HepG2 (cell line): ENCODE data around the gene MTPN. TPM values are rescaled to one million over a fixed set of nuclear protein-coding genes. Genes with fewer than 3 reads are reported as not detected.
A peak's percentile ranks its signal among the peaks of the same experiment; 100 is the strongest.

Experiments
- ATAC-seq: fragments of 200-7000 bp; cut with Tn5 transposase; 3 replicates; pipeline ENCODE4 v1.9.1; 2020; ENCODE audit warnings: mild to moderate bottlenecking, moderate library complexity
- BruUV-seq: library from RNA; stranded (reverse); fragments of 400-500 nt; replicated peaks from 2 replicates; lab custom pipeline; 2021; lab: Mats Ljungman, UMichigan
- CTCF ChIA-PET: fragments of 300-600 bp; formaldehyde crosslinking; extraction: SDS; loops from one replicate; lab custom pipeline; 2021; ENCODE audit warnings: low total read pairs, inconsistent platforms, low intra/inter-chr PET ratio; lab: Yijun Ruan, JAX
- POLR2A ChIA-PET: fragments of 350-600 bp; sonication (Branson Sonifier 250); formaldehyde crosslinking; loops from one replicate; lab custom pipeline; 2020; ENCODE audit warnings: antibody characterized with exemption, inconsistent platforms; lab: Yijun Ruan, JAX
- DNase-seq: peaks from one replicate; pipeline ENCODE4 v3.0.0-alpha.2; 2015; ENCODE audit warnings: low spot score
- FAIRE-seq: peaks from 3 replicates; lab custom pipeline; 2011; peaks lifted over from hg19 to GRCh38; lab: Jason Lieb, UNC
- H2AFZ ChIP-seq: one replicate; pipeline ENCODE4 v1.6.1; 2011; ENCODE audit warnings: low read length, inconsistent platforms
- H3K27ac ChIP-seq: fragments of 300-600 bp; 3 replicates; pipeline ENCODE4 v1.8.0; 2011; ENCODE audit warnings: mixed run types, mild to moderate bottlenecking, mixed read lengths, low read length, inconsistent platforms; ENCODE audit not compliant: insufficient read depth; ENCODE audit errors: extremely low read length
- H3K27me3 ChIP-seq, 2 experiments: fragments of 200-600 bp in 1 of 2; 2 replicates in 1 of 2; 3 replicates in 1 of 2; pipeline versions ENCODE4 v1.6.0 to v1.8.0; 2011; ENCODE audit warnings: low read length in 2 of 2, mild to moderate bottlenecking in 2 of 2, moderate library complexity in 2 of 2, inconsistent platforms in 1 of 2; ENCODE audit not compliant: insufficient read depth in 2 of 2, control insufficient read depth in 1 of 2
- H3K36me3 ChIP-seq, 2 experiments: fragments of 200-600 bp in 1 of 2; replicated peaks in 1 of 2; 2 replicates in 1 of 2; 3 replicates in 1 of 2; pipeline versions ENCODE4 v1.5.1 to v1.8.0; 2011; ENCODE audit warnings: low read length in 2 of 2, inconsistent platforms in 1 of 2; ENCODE audit not compliant: insufficient read depth in 2 of 2, control insufficient read depth in 1 of 2
- H3K4me1 ChIP-seq: 2 replicates; pipeline ENCODE4 v1.5.1; 2012; ENCODE audit warnings: low read length, inconsistent platforms; ENCODE audit not compliant: insufficient read depth
- H3K4me2 ChIP-seq: 2 replicates; pipeline ENCODE4 v1.6.0; 2011; ENCODE audit warnings: low read depth, low read length, inconsistent platforms
- H3K4me3 ChIP-seq, 3 experiments: fragments of 200-600 bp in 1 of 3; sonication (generic), shearing (Covaris generic) in 1 of 3; replicated peaks in 1 of 3; 2 replicates each; pipeline ENCODE4 v1.5.1; 2011 to 2016; ENCODE audit warnings: low read length in 3 of 3, inconsistent platforms in 2 of 3, low read depth in 2 of 3, mild to moderate bottlenecking in 2 of 3, control low read depth in 1 of 3, mixed read lengths in 1 of 3; ENCODE audit not compliant: insufficient read depth in 1 of 3
- H3K79me2 ChIP-seq: one replicate; pipeline ENCODE4 v1.6.1; 2011; ENCODE audit warnings: low read length, inconsistent platforms; ENCODE audit not compliant: insufficient read depth
- H3K9ac ChIP-seq: 2 replicates; pipeline ENCODE4 v1.6.0; 2011; ENCODE audit warnings: mild to moderate bottlenecking, low read depth, low read length, inconsistent platforms; ENCODE audit not compliant: insufficient read depth
- H3K9me3 ChIP-seq: 2 replicates; pipeline ENCODE4 v1.5.1; 2012; ENCODE audit warnings: mild to moderate bottlenecking, low read length
- H4K20me1 ChIP-seq: 2 replicates; pipeline ENCODE4 v1.6.0; 2011; ENCODE audit warnings: inconsistent platforms, mild to moderate bottlenecking, low read length, moderate library complexity; ENCODE audit not compliant: insufficient read depth
- ATF7 ChIP-seq, 2 experiments: fragments of 450-650 bp in 1 of 2; sonication (generic) in 1 of 2; formaldehyde crosslinking in 1 of 2; IDR thresholded peaks; 2 replicates each; pipeline versions ENCODE4 v1.4.0 to v1.6.1; 2016 to 2020; ENCODE audit warnings: antibody characterized with exemption in 1 of 2, mild to moderate bottlenecking in 1 of 2, missing genetic modification reagents in 1 of 2
- NCOA2 ChIP-seq: sonication (generic); formaldehyde crosslinking; IDR thresholded peaks from 2 replicates; pipeline ENCODE4 v1.8.0; 2022; ENCODE audit warnings: inconsistent platforms
- PCBP1 ChIP-seq: fragments of 200-400 bp; formaldehyde crosslinking; IDR thresholded peaks from 2 replicates; pipeline ENCODE4 v1.6.1; 2017; ENCODE audit warnings: mild to moderate bottlenecking, low read depth, low read length, borderline replicate concordance
- WGBS: methylation state at CpG from one replicate; pipeline ENCODE4 v1.1.6; 2017; ENCODE audit warnings: low lambda C conversion rate; 5-methylcytosine and 5-hydroxymethylcytosine counted together
- in situ Hi-C: cut with HindIII; loops from 2 replicates; pipeline ENCODE4 v1.10.0; 2017; ENCODE audit warnings: low pct_unique_long_range_greater_than_20kb; ENCODE audit not compliant: extremely low pct_ligation_motif_present
- intact Hi-C: fragments of 100-400 bp; cut with micrococcal nuclease; formaldehyde crosslinking; loops from one replicate; pipeline ENCODE4 v1.10.0; 2022; ENCODE audit not compliant: unreplicated experiment
- polyA plus RNA-seq, 8 experiments: library from polyadenylated mRNA; depleted of rRNA in 3 of 8; stranded (reverse) in 7 of 8; unstranded in 1 of 8; fragments of >200 nt; fragmentation: Illumina TruSeq in 4 of 8; extraction: Trizol in 4 of 8; gene quantifications; 2 replicates each; pipeline versions ENCODE4 v1.2.1 to v1.2.3, GENCODE V29; 2011 to 2016; ENCODE audit warnings: low read depth in 4 of 8, missing spikeins in 1 of 8, mixed read lengths in 1 of 8; ENCODE audit not compliant: insufficient read depth in 1 of 8
- total RNA-seq, 5 experiments: library from RNA; depleted of rRNA; stranded (reverse); fragments of >200 nt; fragmentation: Illumina TruSeq; extraction: Trizol; gene quantifications; 2 replicates each; pipeline ENCODE4 v1.2.3, GENCODE V29; 2016; ENCODE audit warnings: low read depth in 1 of 5

The MTPN gene
- total and polyA plus RNA-seq, 2 of the 13 experiments (the other 11 are each of a cell fraction or from before 2014, with no cell fraction given) = 31.1 to 71.7 TPM

GRCh38 chr7:136018104-136018503 is 40.9 kb upstream of the MTPN start:
- Histone ChIP-seq H3K9me3 (no peaks in the 10 kb centered on the region), H3K4me1 (no peaks in the 10 kb centered on the region), H3K27ac (no peak overlapping the region), H3K27me3 (peaks cover 0 to 7% of the 10 kb centered on the region in 2 experiments; a peak in 1 of 5 replicates), H3K36me3 (no peaks in the 10 kb centered on the region), H2AFZ (no peak overlapping the region), H3K9ac (no peak overlapping the region), H3K4me3 (no peak overlapping the region), H3K4me2 (no peak overlapping the region), H4K20me1 (no peaks in the 10 kb centered on the region), H3K79me2 (no peaks in the 10 kb centered on the region)
- no peak for DNase-seq
- in situ Hi-C loops = no loop called here
- intact Hi-C loops = no loop called here
- ATAC-seq = no peak
- ChIA-PET POLR2A (no interaction called here), CTCF (no interaction called here)
- peak; percentile 74 for TF ChIP-seq ATF7 (IDR thresholded peaks at IDR 0.05)
- TF ChIP-seq ATF7 (CRISPR knock-in tag; IDR thresholded peaks at IDR 0.05) = no peak
- TF ChIP-seq NCOA2 (CRISPR knock-in tag) = no peak
- no TSS peak for BruUV-seq
- WGBS = 20% methylated on average over 1 of the region's 2 CpGs
- FAIRE-seq = no peak

DNA sequence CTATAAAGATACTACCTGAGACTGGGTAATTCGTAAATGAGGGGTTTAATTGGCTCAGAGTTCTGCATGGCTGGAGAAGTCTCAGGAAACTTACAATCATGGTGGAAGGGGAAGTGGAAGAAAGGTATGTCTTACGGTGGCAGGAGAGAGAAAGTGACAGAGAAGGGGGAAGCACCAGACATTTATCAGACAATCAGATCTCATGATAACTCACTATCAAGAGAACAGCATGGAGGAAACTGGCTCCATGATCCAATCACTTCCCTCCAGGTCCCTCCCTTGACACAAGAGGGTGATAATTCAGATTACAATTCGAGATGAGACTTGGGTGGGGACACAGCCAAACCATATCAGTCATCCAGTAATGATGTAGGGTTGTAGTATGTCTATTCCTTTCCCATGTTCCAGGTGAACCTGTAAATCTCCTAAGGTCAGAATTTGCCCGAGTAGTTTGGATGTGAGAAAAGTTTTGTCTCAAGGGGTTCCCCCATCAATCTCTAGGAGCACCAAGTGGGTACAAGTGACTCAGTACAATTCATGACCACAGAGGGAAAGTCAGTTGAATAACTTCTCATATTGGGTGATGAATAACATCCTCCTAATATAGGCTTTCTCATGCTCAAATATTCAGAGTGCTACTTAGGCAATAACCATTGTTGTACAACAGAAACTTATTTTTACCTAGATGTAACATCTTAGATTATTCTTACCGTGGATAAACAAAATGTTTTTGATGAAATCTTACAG is 39.7 kb upstream of the MTPN start:
- Histone ChIP-seq H3K4me3 (no peak overlapping the region), H3K27ac (no peak overlapping the region), H4K20me1 (no peaks in the 10 kb centered on the region), H3K9ac (no peak overlapping the region), H3K4me1 (no peaks in the 10 kb centered on the region), H3K9me3 (no peaks in the 10 kb centered on the region), H3K4me2 (no peak overlapping the region), H3K36me3 (no peaks in the 10 kb centered on the region), H3K79me2 (no peaks in the 10 kb centered on the region), H3K27me3 (peaks cover 0 to 7% of the 10 kb centered on the region in 2 experiments; a peak in 1 of 5 replicates), H2AFZ (no peak overlapping the region)
- FAIRE-seq (no peak), DNase-seq (no peak), ATAC-seq (no peak)
- in situ Hi-C loops (no loop called here), intact Hi-C loops (no loop called here)
- POLR2A ChIA-PET = no interaction called here
- no TSS peak for BruUV-seq
- 1% methylated on average over 5 of the region's 5 CpGs for WGBS
- CTCF ChIA-PET = no interaction called here
- no peak for TF ChIP-seq PCBP1
